GM21381 (cell line): ENCODE results near the gene DNAH6.

Experiments used
- ATAC-seq: cut with Tn5 transposase; IDR thresholded peaks from one replicate; pipeline ENCODE4 v1.9.1; 2021; ENCODE audit warnings: mild to moderate bottlenecking, moderate library complexity; ENCODE audit not compliant: unreplicated experiment

Gene DNAH6

DNA sequence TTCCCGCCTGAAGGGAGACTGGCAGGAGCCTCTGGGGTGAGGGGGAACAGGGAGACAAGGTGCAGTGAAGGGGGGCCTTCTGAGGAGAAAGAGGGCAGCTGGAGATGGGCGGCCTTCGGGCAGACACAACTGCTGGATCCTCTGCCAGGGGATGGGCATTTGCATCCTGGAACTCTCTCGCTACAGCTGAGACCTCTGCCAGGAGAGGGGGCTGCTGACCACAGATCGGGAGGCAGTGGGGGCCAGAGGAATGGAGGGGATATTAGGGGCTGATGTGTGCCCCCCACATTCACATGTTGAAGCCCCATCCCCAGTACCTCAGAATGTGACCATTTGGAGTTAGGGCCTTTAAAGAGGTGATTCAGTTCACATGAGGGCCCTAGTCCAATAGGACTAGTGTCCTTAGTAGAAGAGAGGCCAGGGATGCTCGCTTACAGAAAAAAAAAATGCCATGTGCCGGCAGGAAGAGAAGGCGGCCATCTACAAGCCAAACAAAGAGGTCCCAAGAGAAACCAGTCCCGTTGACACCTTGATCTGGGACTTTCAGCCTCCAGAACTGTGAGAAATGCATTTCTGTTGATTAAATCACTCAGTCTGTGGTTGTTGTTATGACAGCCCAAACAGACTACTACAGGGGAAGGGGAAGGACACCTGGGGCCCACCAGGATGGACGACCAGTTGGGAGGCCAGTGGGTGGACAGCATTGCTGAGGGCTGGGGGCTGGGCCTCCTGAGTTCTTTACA is 314.6 kb downstream of the DNAH6 start:
- no peak for ATAC-seq

DNA sequence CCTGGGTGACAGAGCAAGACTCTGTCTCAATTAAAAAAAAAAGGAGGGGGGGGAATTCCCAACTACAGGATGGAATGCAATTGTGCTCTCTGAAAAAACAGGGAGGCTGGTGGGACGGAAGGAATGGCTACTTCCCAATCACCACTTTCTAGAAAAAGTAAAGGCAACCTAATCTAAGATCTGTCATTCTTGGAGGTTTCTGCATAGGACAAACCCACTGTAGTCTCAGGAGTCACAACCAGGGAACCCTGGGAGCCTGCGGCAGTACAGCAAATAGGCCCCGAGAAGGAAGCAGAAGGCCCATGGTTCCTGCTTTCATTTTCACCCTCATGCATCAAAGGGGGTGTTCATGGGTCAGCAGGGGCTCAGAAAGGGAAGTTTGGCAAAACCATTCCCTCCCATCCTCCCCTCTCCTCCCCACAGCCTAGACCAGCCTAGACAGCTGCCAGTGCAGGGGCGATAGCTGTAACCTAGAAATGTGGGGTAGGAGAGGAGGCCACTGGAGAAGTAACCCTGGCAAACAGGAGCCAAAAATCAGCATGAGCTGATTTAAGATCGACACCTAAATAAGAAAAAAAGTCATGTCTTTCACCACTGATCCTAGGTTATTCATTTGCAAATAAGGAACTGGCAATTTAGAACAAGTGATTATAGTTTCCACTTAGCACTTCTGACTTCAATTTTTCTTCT is 316.6 kb downstream of the DNAH6 start:
- ATAC-seq, result peak; percentile 88

GRCh38 chr2:84833481-84834150 is 317.3 kb downstream of the DNAH6 start:
- ATAC-seq, result no peak

- ATAC-seq, result no peak
Measured at GRCh38 chr2:84836215-84836614, 319.9 kb downstream of the DNAH6 start.

- ATAC-seq, result no peak
Measured at GRCh38 chr2:84838434-84839145, 322.3 kb downstream of the DNAH6 start.

- no peak for ATAC-seq
Measured at GRCh38 chr2:84839851-84840250, 323.6 kb downstream of the DNAH6 start.

DNA sequence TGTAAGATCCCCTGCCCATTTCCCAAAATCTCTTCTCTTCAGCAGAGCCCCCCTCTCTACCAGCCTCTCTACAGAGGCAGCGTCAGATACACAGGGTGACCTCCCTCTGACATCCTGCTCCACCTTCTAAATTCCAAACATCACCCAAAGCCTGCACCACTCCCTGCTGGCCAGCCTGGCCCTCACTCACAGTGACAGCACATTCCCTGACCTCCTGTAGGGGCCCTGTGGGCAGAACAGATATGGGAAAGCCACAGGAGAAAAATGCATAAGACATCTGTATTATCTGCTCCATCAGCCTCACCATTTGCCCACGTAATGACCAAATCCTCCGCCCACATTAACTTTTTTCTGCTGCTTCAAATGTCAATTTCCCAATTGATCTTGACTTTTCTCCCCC is 324.0 kb downstream of the DNAH6 start:
- no peak for ATAC-seq

DNA sequence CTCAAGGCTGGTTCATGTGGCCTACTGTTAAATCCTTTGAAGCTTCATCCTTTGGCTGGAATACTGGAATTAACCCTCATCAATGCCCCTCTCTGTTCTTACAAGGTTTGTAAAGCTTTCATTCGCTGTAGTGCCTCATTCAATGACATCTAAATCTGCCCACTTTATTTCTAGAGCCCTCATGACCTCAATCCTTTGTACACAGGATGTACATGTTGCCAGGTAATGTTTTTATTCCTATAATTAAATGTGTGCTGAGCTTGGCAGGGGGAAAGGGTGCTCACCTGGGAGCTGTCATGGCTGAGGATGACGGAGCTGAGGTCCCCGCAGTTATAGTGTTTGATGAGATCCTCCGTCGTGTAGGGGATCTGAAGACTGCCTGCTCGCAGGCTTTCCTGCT is 325.3 kb downstream of the DNAH6 start:
- no peak for ATAC-seq

DNA sequence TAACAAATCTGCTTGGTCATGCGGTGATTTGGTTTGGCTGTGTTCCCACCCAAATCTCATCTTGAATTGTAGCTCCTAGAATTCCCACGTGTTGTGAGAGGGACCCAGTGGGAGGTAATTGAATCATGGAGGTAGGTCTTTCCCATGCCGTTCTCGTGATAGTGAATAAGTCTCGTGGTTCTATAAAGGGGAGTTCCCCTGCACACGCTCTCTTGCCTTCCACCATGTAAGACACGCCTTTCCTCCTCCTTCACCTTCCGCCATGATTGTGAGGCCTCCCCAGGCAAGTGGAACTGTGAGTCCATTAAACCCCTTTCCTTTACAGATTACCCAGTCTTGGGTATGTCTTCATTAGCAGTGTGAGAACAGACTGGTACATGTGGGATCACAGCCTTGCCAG is 327.8 kb downstream of the DNAH6 start:
- ATAC-seq, result no peak

DNA sequence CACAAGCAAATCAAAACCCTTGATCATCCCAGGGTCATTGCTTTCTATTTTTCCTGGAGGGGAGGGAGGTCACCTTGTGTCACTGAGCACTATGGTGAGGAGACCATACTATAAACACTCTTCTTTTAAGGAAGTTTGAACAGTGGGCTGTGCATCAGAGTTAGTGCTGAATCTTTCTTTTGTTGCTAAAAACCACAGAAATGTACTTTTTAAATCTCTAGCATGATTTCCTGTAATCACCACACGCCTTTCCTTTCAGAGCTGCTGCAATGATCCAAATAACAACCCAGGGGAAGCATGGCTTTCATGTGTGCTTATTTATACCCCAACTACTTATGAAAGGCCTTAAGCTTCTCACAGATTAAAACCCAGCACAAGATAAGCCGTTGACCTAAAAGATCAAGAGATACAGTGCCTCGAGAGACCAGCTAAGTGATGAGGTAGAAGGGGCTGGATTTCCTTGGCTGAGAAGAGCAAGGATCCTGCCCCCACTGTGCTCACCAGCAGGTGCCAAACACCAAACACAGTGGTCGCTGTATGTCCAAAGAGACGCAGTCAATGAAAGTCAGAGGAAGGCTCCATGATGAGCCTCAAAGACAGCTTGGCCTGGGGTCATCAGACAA is 329.9 kb downstream of the DNAH6 start:
- ATAC-seq, result no peak

- ATAC-seq, result no peak
Measured at GRCh38 chr2:84846741-84847142, 330.4 kb downstream of the DNAH6 start.

DNA sequence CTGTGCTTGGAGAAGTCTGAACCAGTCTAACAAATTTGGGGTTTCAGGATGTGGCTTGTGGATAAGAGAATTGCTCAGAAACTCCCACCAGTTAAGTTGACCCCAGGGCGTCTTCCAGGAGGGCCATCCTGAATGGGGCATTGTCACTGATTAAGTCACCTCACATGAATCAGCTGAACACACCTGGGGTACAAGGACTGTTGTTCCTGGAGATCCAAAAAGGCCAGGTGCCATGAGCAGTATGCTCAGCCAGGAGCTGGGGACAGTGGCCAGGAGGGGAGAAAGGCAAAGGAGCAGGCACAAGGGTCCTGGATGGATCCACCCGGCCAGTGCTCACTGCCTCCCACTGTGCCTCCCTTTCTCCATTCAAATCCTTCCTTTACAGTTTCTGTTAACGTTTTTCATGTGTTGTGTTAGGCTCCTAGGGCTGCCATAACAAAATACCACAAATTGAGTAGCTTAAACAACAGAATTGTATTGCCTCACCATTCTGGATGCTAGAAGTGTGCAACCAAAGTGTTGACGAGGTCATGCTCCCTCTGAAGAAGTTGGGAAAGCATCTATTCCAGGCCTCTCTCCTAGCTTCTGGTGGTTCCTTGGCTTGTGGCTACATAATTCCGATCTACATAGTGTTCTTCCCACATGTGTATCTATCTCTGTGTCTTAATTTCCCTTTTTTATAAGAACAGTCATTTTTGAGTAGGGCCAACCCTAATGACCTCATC is 331.2 kb downstream of the DNAH6 start:
- no peak for ATAC-seq

DNA sequence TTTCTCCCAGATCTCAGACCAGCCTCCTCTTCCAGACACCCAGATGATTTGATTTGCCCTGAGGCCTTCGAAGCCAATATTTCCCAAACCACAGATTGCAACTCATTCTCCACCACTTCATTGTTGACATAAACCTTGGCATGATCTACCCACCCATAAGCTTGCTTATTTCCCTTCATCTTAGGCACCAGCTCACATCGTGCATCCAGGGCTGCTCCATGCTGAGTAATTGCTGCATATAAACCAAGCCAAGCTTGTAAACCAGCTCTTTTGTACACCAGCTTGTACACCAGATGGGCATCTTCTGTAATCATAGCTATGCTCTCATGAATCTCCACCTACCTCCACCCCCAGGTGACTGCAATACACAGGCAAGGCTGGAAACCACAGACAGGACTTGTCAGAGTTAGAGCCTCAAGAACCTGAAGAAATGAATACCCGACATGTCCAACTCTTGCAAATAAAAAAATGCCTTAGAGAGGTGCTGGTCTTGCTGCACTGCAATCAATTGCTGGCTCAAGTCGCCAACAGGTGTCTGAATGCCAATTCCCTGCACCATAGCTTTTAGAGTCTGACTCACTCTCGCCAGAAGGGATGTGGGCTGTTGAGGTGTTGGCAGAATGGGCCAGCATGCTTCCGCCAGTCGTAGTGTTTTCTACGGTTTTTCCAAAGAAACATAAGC is 333.1 kb downstream of the DNAH6 start:
- no peak for ATAC-seq

- ATAC-seq, result no peak
Measured at GRCh38 chr2:84850471-84850870, 334.2 kb downstream of the DNAH6 start.

DNA sequence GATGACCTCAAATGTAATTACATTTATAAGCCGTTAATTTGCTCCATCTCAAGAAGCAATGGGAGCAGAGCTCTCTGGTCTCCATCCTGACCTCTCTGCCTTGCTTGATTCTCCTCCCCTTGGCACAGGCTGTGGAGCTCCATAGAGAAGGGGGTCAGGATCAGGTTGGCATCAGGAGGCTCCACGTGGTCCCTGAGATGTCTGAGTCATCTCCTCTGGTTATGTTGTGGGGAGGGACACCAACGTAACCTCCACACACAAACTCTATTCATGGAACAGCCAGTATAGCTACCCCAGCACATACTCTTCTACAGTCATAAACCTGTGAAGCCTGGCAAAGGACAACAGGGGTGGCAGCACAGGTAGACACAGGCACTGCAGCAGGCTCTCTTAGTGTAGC is 335.6 kb downstream of the DNAH6 start:
- no peak for ATAC-seq

DNA sequence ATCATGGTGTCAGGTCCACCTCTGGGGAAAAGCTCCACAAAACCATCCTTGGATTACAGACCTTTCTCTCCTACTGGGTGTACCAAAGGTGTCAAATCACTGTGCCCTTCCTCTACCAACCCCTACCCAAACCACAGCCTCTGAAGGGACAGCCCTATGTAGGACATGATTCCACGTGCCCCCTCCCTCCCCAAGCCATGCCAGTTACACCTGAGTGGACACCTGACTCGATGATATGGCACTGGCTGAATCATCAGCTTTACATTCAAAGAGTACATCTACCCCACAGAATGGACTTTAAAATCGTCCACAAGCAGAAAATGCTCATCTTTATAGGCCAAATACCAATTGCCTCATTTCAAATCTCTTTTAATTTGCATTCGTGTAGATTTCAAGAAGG is 338.6 kb downstream of the DNAH6 start:
- ATAC-seq, result no peak

DNA sequence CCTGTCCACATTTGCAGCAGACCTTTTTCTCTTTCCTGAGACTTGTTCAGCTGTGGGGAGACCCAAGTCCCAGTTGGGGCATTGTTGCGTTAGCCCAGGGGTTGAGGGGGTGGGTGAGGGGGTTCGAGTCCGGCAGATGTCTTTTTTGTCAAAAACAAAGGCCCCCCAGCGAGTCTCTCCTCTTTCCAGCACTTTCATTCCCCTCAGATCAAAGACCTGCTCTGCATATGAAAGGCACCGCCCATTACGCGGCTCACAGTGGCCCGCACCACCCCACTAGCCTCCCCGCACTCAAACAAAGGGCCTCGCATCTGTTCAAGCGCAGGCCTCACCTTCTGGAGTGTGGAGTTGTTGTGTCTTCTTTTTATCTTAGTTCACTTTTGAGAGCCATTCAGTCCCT is 339.4 kb downstream of the DNAH6 start:
- no peak for ATAC-seq

DNA sequence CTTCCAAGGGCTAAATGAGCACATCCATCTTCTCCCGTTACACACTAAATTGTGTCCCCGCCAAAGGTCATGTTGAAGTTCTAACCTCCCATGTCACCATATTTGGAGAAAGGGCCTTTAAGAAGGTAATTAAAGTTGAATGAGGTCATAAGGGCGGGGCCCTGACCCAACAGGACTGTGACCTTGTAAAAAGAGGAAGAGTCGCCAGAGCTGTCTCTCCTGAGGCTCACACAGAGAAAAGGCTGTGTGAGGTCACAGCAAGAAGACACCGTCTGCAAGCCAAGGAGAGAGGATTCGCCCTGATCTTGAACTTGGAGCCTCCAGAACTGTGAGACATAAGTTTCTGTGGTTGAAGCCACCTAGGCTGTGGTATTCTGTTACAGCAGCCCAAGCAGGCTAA is 340.5 kb downstream of the DNAH6 start:
- no peak for ATAC-seq

DNA sequence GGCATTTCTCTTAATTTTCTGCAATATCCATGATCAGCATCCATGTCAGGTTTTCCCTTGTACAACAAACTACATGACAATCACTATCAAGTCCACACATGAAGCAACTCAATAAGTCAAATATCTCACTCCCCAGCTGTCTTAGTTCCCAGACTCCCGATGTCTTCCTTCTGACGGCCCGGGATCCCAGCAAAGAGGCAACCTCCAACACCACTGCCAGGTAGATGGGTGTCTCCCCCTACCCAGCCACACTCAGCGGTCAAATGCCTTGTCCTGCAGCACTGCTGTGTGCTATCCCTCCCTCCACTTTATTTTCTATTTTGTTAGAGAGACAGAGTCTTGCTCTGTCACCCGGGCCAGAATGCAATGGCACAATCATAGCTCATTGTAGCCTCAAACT is 341.3 kb downstream of the DNAH6 start:
- ATAC-seq, result no peak

DNA sequence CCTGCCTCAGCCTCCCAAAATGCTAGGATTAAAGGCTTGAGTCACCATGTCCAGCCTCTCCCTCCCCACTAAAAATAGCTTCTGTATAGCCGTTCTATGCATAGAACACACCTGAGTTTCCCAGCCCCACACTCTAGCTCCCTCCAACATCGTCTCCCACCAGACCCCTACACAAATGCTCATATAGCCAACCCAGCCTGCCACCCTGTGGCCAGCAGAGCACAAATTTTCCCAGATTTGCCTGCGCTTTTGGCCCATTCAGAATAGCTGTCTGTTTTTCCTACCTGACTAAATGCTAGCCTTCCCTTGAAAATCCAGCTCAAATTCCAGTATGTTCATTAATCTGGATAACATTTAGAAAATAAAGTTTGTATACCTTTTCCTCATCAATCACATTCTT is 341.8 kb downstream of the DNAH6 start:
- no peak for ATAC-seq
